OCI-LY1 (cell line): Measurements from ENCODE around the gene AGBL3.

ENCODE experiments used
- H2AFZ ChIP-seq: fragments of 200-600 bp; sonication (generic), shearing (Covaris generic); 2 replicates; pipeline ENCODE4 v1.6.0; 2014; ENCODE audit warnings: antibody characterized with exemption, mild to moderate bottlenecking, low read length
- H3F3A ChIP-seq: fragments of 200-600 bp; sonication (generic), shearing (Covaris generic); 2 replicates; pipeline ENCODE4 v1.6.0; 2014; ENCODE audit warnings: mild to moderate bottlenecking, antibody characterized with exemption, low read length, moderate library complexity; ENCODE audit not compliant: insufficient read depth
- H3K27ac ChIP-seq: fragments of 200-600 bp; sonication (generic); 2 replicates; pipeline ENCODE4 v1.5.1; 2014; ENCODE audit warnings: low read length, mixed run types, mild to moderate bottlenecking, low read depth; ENCODE audit not compliant: poor library complexity, severe bottlenecking
- H3K27me3 ChIP-seq: fragments of 200-600 bp; sonication (generic); 2 replicates; pipeline ENCODE4 v1.6.0; 2014; ENCODE audit warnings: antibody characterized with exemption, mild to moderate bottlenecking, low read length, moderate library complexity; ENCODE audit not compliant: insufficient read depth
- H3K36me3 ChIP-seq: fragments of 200-600 bp; sonication (generic); 2 replicates; pipeline ENCODE4 v1.6.1; 2014; ENCODE audit warnings: mild to moderate bottlenecking, antibody characterized with exemption, low read length, moderate library complexity, mixed read lengths; ENCODE audit not compliant: insufficient read depth
- H3K4me1 ChIP-seq: fragments of 200-600 bp; sonication (generic); 2 replicates; pipeline ENCODE4 v1.5.1; 2014; ENCODE audit warnings: mild to moderate bottlenecking, low read length, moderate library complexity; ENCODE audit not compliant: insufficient read depth, severe bottlenecking
- H3K4me2 ChIP-seq: fragments of 200-600 bp; sonication (generic), shearing (Covaris generic); 2 replicates; pipeline ENCODE4 v1.6.1; 2014; ENCODE audit warnings: low read length
- H3K4me3 ChIP-seq: fragments of 200-600 bp; sonication (generic); 2 replicates; pipeline ENCODE4 v1.5.1; 2014; ENCODE audit warnings: low read length, low read depth, mild to moderate bottlenecking, mixed read lengths; ENCODE audit not compliant: poor library complexity, severe bottlenecking
- H3K79me2 ChIP-seq: fragments of 200-600 bp; shearing (Covaris generic); 2 replicates; pipeline ENCODE4 v1.6.1; 2016; ENCODE audit warnings: mixed run types, low read length, mixed read lengths; ENCODE audit not compliant: insufficient read depth
- H3K9ac ChIP-seq: fragments of 200-600 bp; sonication (generic), shearing (Covaris generic); 2 replicates; pipeline ENCODE4 v1.6.1; 2014; ENCODE audit warnings: mild to moderate bottlenecking, low read length, mixed read lengths
- H3K9me2 ChIP-seq: fragments of 200-600 bp; sonication (generic), shearing (Covaris generic); 2 replicates; pipeline ENCODE4 v1.6.1; 2014; ENCODE audit warnings: low read depth, mild to moderate bottlenecking, low read length, mixed read lengths
- H3K9me3 ChIP-seq: fragments of 200-600 bp; shearing (Covaris generic); 2 replicates; pipeline ENCODE4 v1.6.1; 2014; ENCODE audit warnings: low read length, mixed read lengths
- H4K20me1 ChIP-seq: fragments of 200-600 bp; sonication (generic), shearing (Covaris generic); 2 replicates; pipeline ENCODE4 v1.6.0; 2016; ENCODE audit warnings: mild to moderate bottlenecking, low read length; ENCODE audit not compliant: insufficient read depth
- EZH2 ChIP-seq: fragments of 200-600 bp; sonication (generic), shearing (Covaris generic); IDR thresholded peaks from 2 replicates; pipeline ENCODE4 v1.8.0; 2017; ENCODE audit warnings: borderline replicate concordance, mixed run types, mild to moderate bottlenecking, antibody characterized with exemption, low read length, moderate library complexity, mixed read lengths
- TF ChIP-seq, protein P1 (sequence below): fragments of 200-600 bp; sonication (generic), shearing (Covaris generic); IDR thresholded peaks from 2 replicates; pipeline ENCODE4 v1.5.1; 2017; ENCODE audit warnings: mild to moderate bottlenecking, antibody characterized with exemption, low read length, moderate library complexity, mixed read lengths

AGBL3 gene

DNA sequence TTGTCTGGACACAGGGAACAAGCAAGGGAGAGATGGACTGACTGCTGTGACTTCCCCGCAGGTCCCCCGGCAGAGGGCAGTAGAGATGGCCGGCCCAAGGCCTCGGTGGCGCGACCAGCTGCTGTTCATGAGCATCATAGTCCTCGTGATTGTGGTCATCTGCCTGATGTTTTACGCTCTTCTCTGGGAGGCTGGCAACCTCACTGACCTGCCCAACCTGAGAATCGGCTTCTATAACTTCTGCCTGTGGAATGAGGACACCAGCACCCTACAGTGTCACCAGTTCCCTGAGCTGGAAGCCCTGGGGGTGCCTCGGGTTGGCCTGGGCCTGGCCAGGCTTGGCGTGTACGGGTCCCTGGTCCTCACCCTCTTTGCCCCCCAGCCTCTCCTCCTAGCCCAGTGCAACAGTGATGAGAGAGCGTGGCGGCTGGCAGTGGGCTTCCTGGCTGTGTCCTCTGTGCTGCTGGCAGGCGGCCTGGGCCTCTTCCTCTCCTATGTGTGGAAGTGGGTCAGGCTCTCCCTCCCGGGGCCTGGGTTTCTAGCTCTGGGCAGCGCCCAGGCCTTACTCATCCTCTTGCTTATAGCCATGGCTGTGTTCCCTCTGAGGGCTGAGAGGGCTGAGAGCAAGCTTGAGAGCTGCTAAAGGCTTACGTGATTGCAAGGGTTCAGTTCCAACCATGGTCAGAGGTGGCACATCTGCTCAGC lies 178.2 kb downstream of the AGBL3 start:
- Histone ChIP-seq H3K4me1 (peaks cover 36% of the 10 kb centered on the region), H3K9ac (no peak overlapping the region), H3K9me2 (no peaks in the 10 kb centered on the region), H3K27me3 (no peaks in the 10 kb centered on the region), H3K4me2 (no peak overlapping the region), H3K27ac (no peak overlapping the region), H3K79me2 (no peaks in the 10 kb centered on the region), H3F3A (no peaks in the 10 kb centered on the region), H3K4me3 (no peak overlapping the region), H3K9me3 (peaks cover 8% of the 10 kb centered on the region; the same call in 1 of the 2 replicates), H2AFZ (no peak overlapping the region), H3K36me3 (peaks cover 76% of the 10 kb centered on the region), H4K20me1 (no peaks in the 10 kb centered on the region)
- TF ChIP-seq, protein P1, sequence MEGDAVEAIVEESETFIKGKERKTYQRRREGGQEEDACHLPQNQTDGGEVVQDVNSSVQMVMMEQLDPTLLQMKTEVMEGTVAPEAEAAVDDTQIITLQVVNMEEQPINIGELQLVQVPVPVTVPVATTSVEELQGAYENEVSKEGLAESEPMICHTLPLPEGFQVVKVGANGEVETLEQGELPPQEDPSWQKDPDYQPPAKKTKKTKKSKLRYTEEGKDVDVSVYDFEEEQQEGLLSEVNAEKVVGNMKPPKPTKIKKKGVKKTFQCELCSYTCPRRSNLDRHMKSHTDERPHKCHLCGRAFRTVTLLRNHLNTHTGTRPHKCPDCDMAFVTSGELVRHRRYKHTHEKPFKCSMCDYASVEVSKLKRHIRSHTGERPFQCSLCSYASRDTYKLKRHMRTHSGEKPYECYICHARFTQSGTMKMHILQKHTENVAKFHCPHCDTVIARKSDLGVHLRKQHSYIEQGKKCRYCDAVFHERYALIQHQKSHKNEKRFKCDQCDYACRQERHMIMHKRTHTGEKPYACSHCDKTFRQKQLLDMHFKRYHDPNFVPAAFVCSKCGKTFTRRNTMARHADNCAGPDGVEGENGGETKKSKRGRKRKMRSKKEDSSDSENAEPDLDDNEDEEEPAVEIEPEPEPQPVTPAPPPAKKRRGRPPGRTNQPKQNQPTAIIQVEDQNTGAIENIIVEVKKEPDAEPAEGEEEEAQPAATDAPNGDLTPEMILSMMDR: no peak
- no peak for TF ChIP-seq EZH2

- Histone ChIP-seq H3K9me3 (peaks cover 8% of the 10 kb centered on the region; the same call in 1 of the 2 replicates), H3K4me2 (no peak overlapping the region), H3K4me1 (peaks cover 27% of the 10 kb centered on the region), H3K4me3 (no peak overlapping the region), H2AFZ (no peak overlapping the region), H3K36me3 (peaks cover 76% of the 10 kb centered on the region), H3K27ac (no peak overlapping the region), H3K79me2 (no peaks in the 10 kb centered on the region), H3K27me3 (no peaks in the 10 kb centered on the region), H4K20me1 (no peaks in the 10 kb centered on the region), H3K9me2 (no peaks in the 10 kb centered on the region), H3K9ac (no peak overlapping the region), H3F3A (no peaks in the 10 kb centered on the region)
- TF ChIP-seq, protein P1: no peak
- TF ChIP-seq EZH2: no peak
Measured at GRCh38 chr7:135165862-135166261, 179.6 kb downstream of the AGBL3 start.

DNA sequence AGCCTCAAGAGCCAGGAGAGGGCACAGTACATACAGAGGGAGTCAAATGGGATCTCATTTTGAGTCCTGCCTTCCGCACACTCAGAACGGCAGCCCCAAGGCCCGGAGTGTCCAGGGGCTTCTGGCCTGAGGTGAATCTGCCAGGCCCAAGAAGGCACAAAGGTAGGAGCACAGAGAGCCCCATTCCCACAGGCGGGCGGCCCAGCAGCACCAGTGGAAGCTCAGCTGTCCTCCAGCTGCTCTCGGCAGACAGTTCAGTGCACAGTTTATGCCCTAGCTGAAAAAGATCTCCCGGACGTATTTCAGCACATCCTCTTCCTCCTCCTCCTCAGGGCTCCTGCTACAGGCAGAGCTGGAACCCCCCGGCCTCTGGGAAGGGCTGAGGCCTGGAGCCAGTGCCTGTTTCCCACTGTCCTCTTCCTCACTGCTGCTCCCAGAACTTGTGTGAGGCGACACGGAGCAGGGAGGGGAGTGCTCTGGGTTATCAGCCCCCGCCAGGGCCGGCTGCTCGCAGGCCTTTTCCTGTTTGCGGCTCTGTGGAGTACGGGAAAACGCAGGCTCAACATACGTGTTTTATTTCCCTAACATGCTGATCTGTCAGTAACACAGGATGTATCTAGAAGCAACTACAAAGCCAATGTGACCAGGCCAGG lies 180.2 kb downstream of the AGBL3 start:
- TF ChIP-seq, protein P1: no peak
- no peak for TF ChIP-seq EZH2
- no peaks in the 10 kb centered on the region for H3K9me2 ChIP-seq
- no peak overlapping the region for H3K4me3 ChIP-seq
- no peak overlapping the region for H3K9ac ChIP-seq
- no peak overlapping the region for H3K4me2 ChIP-seq
- H3K27ac ChIP-seq: no peak overlapping the region
- H2AFZ ChIP-seq: no peak overlapping the region
- H3F3A ChIP-seq: no peaks in the 10 kb centered on the region
- peaks cover 74% of the 10 kb centered on the region for H3K36me3 ChIP-seq
- peaks cover 27% of the 10 kb centered on the region for H3K4me1 ChIP-seq
- H3K79me2 ChIP-seq: no peaks in the 10 kb centered on the region
- H4K20me1 ChIP-seq: no peaks in the 10 kb centered on the region
- H3K27me3 ChIP-seq: no peaks in the 10 kb centered on the region
- H3K9me3 ChIP-seq: peaks cover 8% of the 10 kb centered on the region; the same call in 1 of the 2 replicates
